Measurements from ENCODE around the gene XRCC4. TPM values are rescaled to one million over a fixed set of nuclear protein-coding genes. Genes with fewer than 3 reads are reported as not detected.

Gene XRCC4
- total and polyA plus RNA-seq, 2 of the 8 experiments (the other 6 are each of a cell fraction or from before 2014, with no cell fraction given): 3.0 to 8.3 TPM

GRCh38 chr5:83199126-83199525, 121.8 kb downstream of the XRCC4 start (continued):
- no peak for TF ChIP-seq RNF2 (IDR thresholded peaks at IDR 0.05; ENCODE audit: borderline replicate concordance, low read depth, low read length, missing control alignments, poor library complexity, severe bottlenecking)
- no peak for TF ChIP-seq HDAC2 (IDR thresholded peaks at IDR 0.05; ENCODE audit: borderline replicate concordance in 1 of 2, low read depth in 2 of 2, low read length in 2 of 2)
- no peak for TF ChIP-seq SIX5 (IDR thresholded peaks at IDR 0.05; ENCODE audit: low read depth, low read length)
